ENCODE data around the gene PLPP4.

The PLPP4 gene

DNA sequence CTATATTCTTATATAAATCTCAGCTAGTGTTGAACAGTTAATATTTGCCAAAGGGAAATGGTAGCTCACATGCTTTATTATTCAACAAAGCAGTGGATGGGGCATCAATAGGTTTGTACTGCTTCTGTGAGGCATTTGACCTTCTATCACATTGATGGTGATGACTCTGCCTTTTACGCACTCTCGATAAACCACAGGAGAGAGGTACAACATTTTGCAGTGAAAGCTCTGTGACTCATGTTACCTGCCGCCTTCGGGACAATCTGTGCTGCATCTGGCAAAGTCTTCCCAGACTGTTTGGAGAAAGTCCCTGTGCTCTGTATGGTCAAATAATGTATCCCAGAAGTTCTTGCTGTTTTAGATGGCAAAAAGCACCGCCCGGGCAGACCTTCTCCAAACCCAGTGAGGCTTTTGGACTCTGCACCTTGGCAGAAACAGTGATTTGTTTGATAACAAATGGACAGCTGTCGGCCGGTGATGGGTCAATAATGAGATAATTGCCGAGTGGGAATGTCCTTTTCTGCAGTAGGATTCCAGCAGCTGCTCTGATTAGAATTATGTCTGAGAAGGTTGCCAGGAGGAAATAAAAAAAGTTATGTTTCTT, 61.0 kb downstream of the PLPP4 start:
- DNase-seq (ENCODE audit: low read depth), result no peak
- no peak overlapping the region for H3K4me3 ChIP-seq (ENCODE audit: low read depth, low read length)
- TF ChIP-seq, protein P1, sequence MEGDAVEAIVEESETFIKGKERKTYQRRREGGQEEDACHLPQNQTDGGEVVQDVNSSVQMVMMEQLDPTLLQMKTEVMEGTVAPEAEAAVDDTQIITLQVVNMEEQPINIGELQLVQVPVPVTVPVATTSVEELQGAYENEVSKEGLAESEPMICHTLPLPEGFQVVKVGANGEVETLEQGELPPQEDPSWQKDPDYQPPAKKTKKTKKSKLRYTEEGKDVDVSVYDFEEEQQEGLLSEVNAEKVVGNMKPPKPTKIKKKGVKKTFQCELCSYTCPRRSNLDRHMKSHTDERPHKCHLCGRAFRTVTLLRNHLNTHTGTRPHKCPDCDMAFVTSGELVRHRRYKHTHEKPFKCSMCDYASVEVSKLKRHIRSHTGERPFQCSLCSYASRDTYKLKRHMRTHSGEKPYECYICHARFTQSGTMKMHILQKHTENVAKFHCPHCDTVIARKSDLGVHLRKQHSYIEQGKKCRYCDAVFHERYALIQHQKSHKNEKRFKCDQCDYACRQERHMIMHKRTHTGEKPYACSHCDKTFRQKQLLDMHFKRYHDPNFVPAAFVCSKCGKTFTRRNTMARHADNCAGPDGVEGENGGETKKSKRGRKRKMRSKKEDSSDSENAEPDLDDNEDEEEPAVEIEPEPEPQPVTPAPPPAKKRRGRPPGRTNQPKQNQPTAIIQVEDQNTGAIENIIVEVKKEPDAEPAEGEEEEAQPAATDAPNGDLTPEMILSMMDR (IDR thresholded peaks at IDR 0.05; ENCODE audit: insufficient read depth, low read depth, low read length, missing control alignments), result no peak

DNA sequence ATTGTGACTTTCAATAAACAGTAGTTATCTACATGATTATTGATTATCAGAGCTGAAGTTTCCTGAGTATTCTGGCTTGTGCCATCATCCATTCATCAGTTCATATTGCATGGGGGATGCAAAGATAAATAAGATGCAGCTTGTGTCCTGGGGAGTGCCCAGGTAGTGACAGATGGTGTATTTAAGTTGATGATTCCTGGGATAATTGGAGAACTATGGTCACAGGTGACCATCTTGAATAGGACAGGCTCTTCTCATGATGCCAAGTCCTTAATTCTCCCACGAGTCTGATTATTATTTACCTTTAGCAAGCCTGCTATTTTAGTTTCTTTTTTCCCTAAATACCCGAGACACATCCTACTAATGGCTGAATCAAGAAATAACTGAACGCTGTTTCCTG, 64.9 kb downstream of the PLPP4 start:
- TF ChIP-seq, protein P1 (IDR thresholded peaks at IDR 0.05; ENCODE audit: insufficient read depth, low read depth, low read length, missing control alignments), result no peak

DNA sequence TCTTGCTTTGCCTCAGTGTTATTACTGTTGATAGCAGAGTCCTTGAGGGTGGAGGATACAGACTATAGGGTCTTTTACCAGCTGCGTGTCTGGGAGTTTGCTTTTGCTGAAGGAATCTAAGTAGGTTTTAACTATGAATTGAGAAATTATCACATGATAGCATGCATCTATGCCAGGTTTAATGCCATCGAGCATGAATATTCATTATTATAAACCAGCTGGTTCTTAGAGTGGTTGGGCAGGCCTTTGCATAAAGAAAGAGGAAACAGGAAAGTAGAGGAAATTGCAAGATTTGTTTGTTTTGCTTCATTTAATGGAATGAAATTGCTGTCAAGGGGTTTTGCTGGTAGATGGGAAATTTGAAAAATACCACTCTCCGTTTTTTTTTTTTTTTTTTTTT, 70.7 kb downstream of the PLPP4 start:
- DNase-seq (ENCODE audit: low read depth), result no peak
- TF ChIP-seq, protein P1 (IDR thresholded peaks at IDR 0.05; ENCODE audit: insufficient read depth, low read depth, low read length, missing control alignments), result no peak
- no peak overlapping the region for H3K4me3 ChIP-seq (ENCODE audit: low read depth, low read length)

More for the DNA sequence above, 64.9 kb downstream of the PLPP4 start:
- no peak overlapping the region for H3K4me3 ChIP-seq (ENCODE audit: low read depth, low read length)
- no peak for DNase-seq (ENCODE audit: low read depth)

DNA sequence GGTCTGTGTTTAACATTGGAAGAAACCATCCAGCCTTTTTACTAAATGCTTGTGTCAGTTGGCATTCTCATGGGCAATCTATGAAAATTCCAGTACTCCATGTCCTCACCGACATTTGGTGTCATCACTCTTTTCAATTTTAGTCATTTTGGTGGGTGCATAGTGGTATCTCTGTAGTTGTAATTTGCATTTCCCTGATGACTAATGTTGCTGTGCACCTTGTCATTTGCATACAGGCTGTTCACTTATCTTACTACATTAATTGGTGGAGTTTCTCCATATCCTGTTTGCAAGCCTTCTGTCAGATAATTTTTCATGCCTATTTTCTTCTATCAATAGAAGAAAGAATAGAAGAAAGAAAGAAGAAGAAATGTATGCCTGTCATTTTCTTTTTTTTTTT, 73.7 kb downstream of the PLPP4 start:
- TF ChIP-seq, protein P1 (IDR thresholded peaks at IDR 0.05; ENCODE audit: insufficient read depth, low read depth, low read length, missing control alignments), result no peak
- no peak for DNase-seq (ENCODE audit: low read depth)
- H3K4me3 ChIP-seq (ENCODE audit: low read depth, low read length), result no peak overlapping the region

DNA sequence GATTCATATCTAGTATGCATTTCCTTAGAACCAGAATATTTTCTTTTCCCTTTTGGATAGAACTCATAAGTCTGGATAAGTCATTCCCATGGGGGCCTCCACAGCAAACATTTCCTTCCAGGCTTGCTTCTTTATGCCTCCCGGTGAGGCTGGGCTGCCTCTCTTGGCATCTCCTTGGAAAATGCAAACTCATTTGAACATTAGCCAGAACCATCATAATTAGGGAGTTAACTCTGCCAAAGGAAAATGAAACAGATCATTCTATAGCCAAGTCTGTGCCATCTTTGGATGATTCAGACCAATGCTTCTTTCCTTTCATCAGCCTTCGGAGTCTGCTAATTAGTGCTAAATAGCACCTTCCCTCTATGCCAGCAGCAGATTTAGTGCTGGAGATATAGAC, 81.1 kb downstream of the PLPP4 start:
- TF ChIP-seq, protein P1 (IDR thresholded peaks at IDR 0.05; ENCODE audit: insufficient read depth, low read depth, low read length, missing control alignments), result no peak
- H3K4me3 ChIP-seq (ENCODE audit: low read depth, low read length), result no peak overlapping the region
- no peak for DNase-seq (ENCODE audit: low read depth)

DNA sequence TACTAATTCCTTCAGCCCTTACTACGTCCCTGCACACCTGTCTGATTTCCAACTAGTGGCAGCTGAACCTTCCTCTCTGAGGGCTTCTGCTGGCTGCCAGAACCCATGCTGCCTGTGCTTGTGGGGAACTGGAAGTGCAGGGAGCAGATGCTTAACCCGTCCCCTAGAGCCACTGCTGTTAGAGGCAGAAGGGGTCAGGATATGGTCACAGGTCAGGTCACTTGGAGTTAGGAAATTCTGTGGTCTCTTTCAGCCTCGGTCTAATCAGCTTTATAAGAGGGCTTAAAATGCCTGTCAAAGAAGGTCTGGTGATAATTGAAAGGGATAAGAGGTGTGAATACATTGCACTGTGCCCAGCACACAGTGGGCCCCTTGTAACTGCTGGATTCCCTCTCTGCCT, 82.0 kb downstream of the PLPP4 start:
- TF ChIP-seq, protein P1 (IDR thresholded peaks at IDR 0.05; ENCODE audit: insufficient read depth, low read depth, low read length, missing control alignments), result no peak
- no peak overlapping the region for H3K4me3 ChIP-seq (ENCODE audit: low read depth, low read length)
- DNase-seq (ENCODE audit: low read depth), result no peak

DNA sequence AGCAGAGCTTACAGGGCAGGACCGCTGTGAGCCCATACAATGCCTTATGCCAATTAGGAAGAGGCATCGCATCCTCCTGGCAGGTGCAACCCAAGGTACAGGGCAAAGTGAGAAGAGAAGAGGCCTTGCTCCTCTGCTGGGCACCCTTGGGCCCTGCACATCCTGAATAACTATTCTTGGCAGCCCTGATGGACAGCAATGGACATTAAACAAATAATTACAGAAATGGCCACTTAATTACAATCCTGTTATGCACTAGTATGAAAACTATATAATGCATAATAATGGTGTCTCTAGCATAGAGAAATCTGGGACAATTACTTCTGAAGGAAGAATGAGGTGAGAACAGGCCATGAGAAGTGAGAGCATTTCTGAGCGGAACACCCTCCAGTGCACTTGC, 83.5 kb downstream of the PLPP4 start:
- no peak for DNase-seq (ENCODE audit: low read depth)
- no peak overlapping the region for H3K4me3 ChIP-seq (ENCODE audit: low read depth, low read length)
- TF ChIP-seq, protein P1 (IDR thresholded peaks at IDR 0.05; ENCODE audit: insufficient read depth, low read depth, low read length, missing control alignments), result no peak
